Kidney epithelial cell (primary cell): ENCODE results near the gene SMC6. TPM values are rescaled to one million over a fixed set of nuclear protein-coding genes. Genes with fewer than 3 reads are reported as not detected.

Experiments
- DNase-seq: peaks from one replicate; pipeline ENCODE4 v3.0.0-alpha.2; 2010; ENCODE audit warnings: low read depth
- H3K27me3 ChIP-seq: 2 replicates; pipeline ENCODE4 v1.6.0; 2011; ENCODE audit warnings: low read length; ENCODE audit not compliant: control insufficient read depth, insufficient read depth
- H3K36me3 ChIP-seq: 2 replicates; pipeline ENCODE4 v1.5.1; 2011; ENCODE audit warnings: low read length; ENCODE audit not compliant: control insufficient read depth, insufficient read depth
- H3K4me3 ChIP-seq: 2 replicates; pipeline ENCODE4 v1.5.1; 2011; ENCODE audit warnings: low read depth, mild to moderate bottlenecking, control low read depth, low read length
- total RNA-seq: library from RNA; depleted of rRNA; stranded (reverse); fragments of >200 nt; gene quantifications from 2 replicates; pipeline ENCODE4 v1.2.3, GENCODE V29; 2015
- TF ChIP-seq, protein P1 (sequence below): IDR thresholded peaks from 2 replicates; pipeline ENCODE4 v1.5.1; 2011; ENCODE audit warnings: mild to moderate bottlenecking, moderate library complexity, low read length, control low read depth, inconsistent platforms; ENCODE audit not compliant: insufficient read depth, poor library complexity, severe bottlenecking

Gene SMC6
- total RNA-seq, 1 donor from 2014 or later: 19.3 TPM

DNA sequence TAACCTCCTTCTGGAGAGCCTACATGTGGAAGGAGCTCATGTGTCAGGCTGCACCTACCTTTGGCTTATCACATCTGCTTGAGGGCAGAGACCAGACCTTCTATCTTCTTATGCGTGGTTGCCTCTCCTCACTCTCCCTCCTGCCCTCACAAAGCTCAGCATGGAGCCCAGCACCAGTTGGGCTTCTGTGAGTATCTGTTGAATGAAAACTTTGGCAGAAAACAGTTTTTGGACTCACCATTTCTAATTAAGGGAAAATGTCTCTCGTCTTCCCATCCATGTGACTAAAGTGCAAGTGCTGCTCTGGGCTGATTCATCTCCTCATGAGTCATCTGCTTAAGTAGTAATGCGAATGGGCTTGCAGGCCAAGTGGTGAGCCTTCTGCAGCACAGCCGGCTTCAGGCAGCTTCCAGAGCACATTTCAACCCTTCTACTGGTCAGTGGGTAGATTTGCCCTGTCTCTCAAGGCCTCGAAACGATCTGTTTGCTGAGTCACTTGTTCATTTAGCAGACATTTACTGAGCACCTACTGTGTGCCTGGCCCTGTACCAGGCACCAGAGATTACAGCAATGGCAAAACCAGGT lies 110.5 kb downstream of the SMC6 start:
- Histone ChIP-seq H3K4me3 (no peak overlapping the region), H3K27me3 (no peaks in the 10 kb centered on the region), H3K36me3 (no peaks in the 10 kb centered on the region)
- TF ChIP-seq, protein P1, sequence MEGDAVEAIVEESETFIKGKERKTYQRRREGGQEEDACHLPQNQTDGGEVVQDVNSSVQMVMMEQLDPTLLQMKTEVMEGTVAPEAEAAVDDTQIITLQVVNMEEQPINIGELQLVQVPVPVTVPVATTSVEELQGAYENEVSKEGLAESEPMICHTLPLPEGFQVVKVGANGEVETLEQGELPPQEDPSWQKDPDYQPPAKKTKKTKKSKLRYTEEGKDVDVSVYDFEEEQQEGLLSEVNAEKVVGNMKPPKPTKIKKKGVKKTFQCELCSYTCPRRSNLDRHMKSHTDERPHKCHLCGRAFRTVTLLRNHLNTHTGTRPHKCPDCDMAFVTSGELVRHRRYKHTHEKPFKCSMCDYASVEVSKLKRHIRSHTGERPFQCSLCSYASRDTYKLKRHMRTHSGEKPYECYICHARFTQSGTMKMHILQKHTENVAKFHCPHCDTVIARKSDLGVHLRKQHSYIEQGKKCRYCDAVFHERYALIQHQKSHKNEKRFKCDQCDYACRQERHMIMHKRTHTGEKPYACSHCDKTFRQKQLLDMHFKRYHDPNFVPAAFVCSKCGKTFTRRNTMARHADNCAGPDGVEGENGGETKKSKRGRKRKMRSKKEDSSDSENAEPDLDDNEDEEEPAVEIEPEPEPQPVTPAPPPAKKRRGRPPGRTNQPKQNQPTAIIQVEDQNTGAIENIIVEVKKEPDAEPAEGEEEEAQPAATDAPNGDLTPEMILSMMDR: no peak
- DNase-seq: peak; percentile 95

- Histone ChIP-seq H3K36me3 (no peaks in the 10 kb centered on the region), H3K4me3 (no peak overlapping the region), H3K27me3 (no peaks in the 10 kb centered on the region)
- no peak for DNase-seq
- TF ChIP-seq, protein P1: no peak
These were observed 113.2 kb downstream of the SMC6 start for GRCh38 chr2:17640406-17640805.

- Histone ChIP-seq H3K4me3 (no peak overlapping the region), H3K36me3 (no peaks in the 10 kb centered on the region), H3K27me3 (no peaks in the 10 kb centered on the region)
- TF ChIP-seq, protein P1: no peak
- DNase-seq: no peak
These were observed 115.3 kb downstream of the SMC6 start for GRCh38 chr2:17638196-17638743.

GRCh38 chr2:17637131-17637906 lies 116.3 kb downstream of the SMC6 start:
- no peak for DNase-seq
- Histone ChIP-seq H3K27me3 (no peaks in the 10 kb centered on the region), H3K4me3 (no peak overlapping the region), H3K36me3 (no peaks in the 10 kb centered on the region)
- TF ChIP-seq, protein P1: no peak

GRCh38 chr2:17636257-17636656 lies 117.4 kb downstream of the SMC6 start:
- TF ChIP-seq, protein P1: no peak
- H3K4me3 ChIP-seq: no peak overlapping the region
- no peaks in the 10 kb centered on the region for H3K27me3 ChIP-seq
- DNase-seq: no peak
- H3K36me3 ChIP-seq: no peaks in the 10 kb centered on the region

- Histone ChIP-seq H3K36me3 (no peaks in the 10 kb centered on the region), H3K27me3 (no peaks in the 10 kb centered on the region), H3K4me3 (no peak overlapping the region)
- TF ChIP-seq, protein P1: no peak
- no peak for DNase-seq
These were observed 118.6 kb downstream of the SMC6 start for GRCh38 chr2:17634997-17635396.
